Activated T-helper 1 cell treated with anti-CD3 and anti-CD28 coated beads, Interleukin-2, amount 50 U/mL, for 16 hours (primary cell): ENCODE results near the gene HORMAD1.
"Not testable (repeated sequence)": the region's sequence is repeated elsewhere in the genome, so short reads cannot be mapped to it uniquely, and the experiment has no call there.

Experiments
- DNase-seq, 2 donors: peaks; one replicate each; pipeline ENCODE4 v3.0.0-alpha.2; 2020; ENCODE audit warnings: low read depth in 1 of 2, low spot score in 1 of 2

HORMAD1 gene

GRCh38 chr1:150720703-150721102 lies at the start of gene HORMAD1:
TSS of gene HORMAD1 (minus strand) at chr1:150720895. CDS start at chr1:150719505, 1,390 bp downstream.
- DNase-seq: no peak

- not testable (repeated sequence) for DNase-seq
Observed at GRCh38 chr1:150767704-150768103, 47.0 kb upstream of the HORMAD1 start.

- not testable (repeated sequence) for DNase-seq
Observed at GRCh38 chr1:150765977-150766301, 45.2 kb upstream of the HORMAD1 start.

- no peak for DNase-seq
Observed at GRCh38 chr1:150765296-150765976, 44.7 kb upstream of the HORMAD1 start, which contains the start of gene CTSS. TSS of gene CTSS (minus strand) at chr1:150765778. CDS start at chr1:150764763, 1,015 bp downstream.

GRCh38 chr1:150764617-150765101 lies 44.0 kb upstream of the HORMAD1 start:
- DNase-seq: no peak

GRCh38 chr1:150763018-150763417 lies 42.3 kb upstream of the HORMAD1 start:
- no peak for DNase-seq

GRCh38 chr1:150762552-150762951 lies 41.9 kb upstream of the HORMAD1 start:
- DNase-seq: no peak

GRCh38 chr1:150761801-150762200 lies 41.1 kb upstream of the HORMAD1 start:
- no peak for DNase-seq

GRCh38 chr1:150760013-150760412 lies 39.3 kb upstream of the HORMAD1 start:
- no peak for DNase-seq

GRCh38 chr1:150753416-150753815 lies 32.7 kb upstream of the HORMAD1 start:
- DNase-seq: no peak

GRCh38 chr1:150751443-150751842 lies 30.7 kb upstream of the HORMAD1 start:
- DNase-seq: no peak

GRCh38 chr1:150749720-150750311 lies 29.1 kb upstream of the HORMAD1 start:
- DNase-seq: no peak

- no peak for DNase-seq
Observed at GRCh38 chr1:150748878-150749719, 28.4 kb upstream of the HORMAD1 start.

- no peak for DNase-seq
Observed at GRCh38 chr1:150730130-150730721, 9.5 kb upstream of the HORMAD1 start.

- no peak for DNase-seq
Observed at GRCh38 chr1:150724336-150724735, 3.6 kb upstream of the HORMAD1 start.

GRCh38 chr1:150720098-150720497 lies 597 bp downstream of the HORMAD1 start:
- DNase-seq: no peak

GRCh38 chr1:150718225-150718891 lies 2.3 kb downstream of the HORMAD1 start:
- DNase-seq: no peak

- not testable (repeated sequence) for DNase-seq
Observed at GRCh38 chr1:150709031-150709430, 11.7 kb downstream of the HORMAD1 start.

- no peak for DNase-seq
Observed at GRCh38 chr1:150708595-150708994, 12.1 kb downstream of the HORMAD1 start.

GRCh38 chr1:150706091-150706490 lies 14.6 kb downstream of the HORMAD1 start:
- DNase-seq: no peak

GRCh38 chr1:150703427-150703826 lies 17.3 kb downstream of the HORMAD1 start:
- no peak for DNase-seq
